Stomach smooth muscle (tissue), 2 donors: ENCODE measurements around the gene TRIP4.
A peak's percentile ranks its signal among the peaks of the same experiment; 100 is the strongest.
"Not testable (repeated sequence)": the region's sequence is repeated elsewhere in the genome, so short reads cannot be mapped to it uniquely, and the experiment has no call there.

Source experiments
- H3K27ac ChIP-seq: one replicate; pipeline ENCODE4 v1.7.0; 2013; ENCODE audit warnings: mild to moderate bottlenecking, low read length, inconsistent platforms
- H3K27me3 ChIP-seq, 2 donors: one replicate each; pipeline ENCODE4 v1.7.0; 2013; ENCODE audit warnings: low read length in 2 of 2; ENCODE audit not compliant: insufficient read depth in 2 of 2, control insufficient read depth in 1 of 2
- H3K36me3 ChIP-seq, 2 donors: one replicate each; pipeline ENCODE4 v1.7.0; 2013; ENCODE audit warnings: low read length in 2 of 2; ENCODE audit not compliant: control insufficient read depth in 2 of 2, insufficient read depth in 2 of 2
- H3K4me1 ChIP-seq: one replicate; pipeline ENCODE4 v1.7.0; 2013; ENCODE audit warnings: low read length; ENCODE audit not compliant: control insufficient read depth, insufficient read depth
- H3K4me3 ChIP-seq, 2 donors: one replicate each; pipeline ENCODE4 v1.7.0; 2013; ENCODE audit warnings: low read length in 2 of 2
- H3K9ac ChIP-seq, 2 donors: one replicate each; pipeline ENCODE4 v1.7.0; 2013; ENCODE audit warnings: low read length in 2 of 2, mild to moderate bottlenecking in 1 of 2
- H3K9me3 ChIP-seq, 2 donors: one replicate each; pipeline ENCODE4 v1.7.0; 2013; ENCODE audit warnings: low read length in 2 of 2; ENCODE audit not compliant: control insufficient read depth in 2 of 2
- donor health status: healthy.
- donor health status: Pancreatic carcinoma.

TRIP4 gene

GRCh38 chr15:64490598-64491259 lies 103.1 kb downstream of the TRIP4 start:
- no peak overlapping the region for H3K9ac ChIP-seq
- no peaks in the 10 kb centered on the region for H3K9me3 ChIP-seq
- H3K36me3 ChIP-seq = no peaks in the 10 kb centered on the region
- no peak overlapping the region for H3K4me3 ChIP-seq
- no peaks in the 10 kb centered on the region for H3K4me1 ChIP-seq
- H3K27me3 ChIP-seq = no peaks in the 10 kb centered on the region
- H3K27ac ChIP-seq = no peak overlapping the region

GRCh38 chr15:64493641-64494040 lies 106.0 kb downstream of the TRIP4 start:
- no peaks in the 10 kb centered on the region for H3K36me3 ChIP-seq
- no peak overlapping the region for H3K4me3 ChIP-seq
- H3K9ac ChIP-seq = no peak overlapping the region
- H3K4me1 ChIP-seq = no peaks in the 10 kb centered on the region
- H3K9me3 ChIP-seq = no peaks in the 10 kb centered on the region
- no peaks in the 10 kb centered on the region for H3K27me3 ChIP-seq
- no peak overlapping the region for H3K27ac ChIP-seq

- H3K4me3 ChIP-seq, H3K4me1 ChIP-seq, H3K27me3 ChIP-seq, H3K36me3 ChIP-seq, H3K9me3 ChIP-seq, H3K27ac ChIP-seq, H3K9ac ChIP-seq: not testable (repeated sequence)
These were observed 108.3 kb downstream of the TRIP4 start for GRCh38 chr15:64495968-64496367.

- H3K4me1 ChIP-seq = peaks cover 29% of the 10 kb centered on the region
- peak overlapping the region; percentile 19 for H3K27ac ChIP-seq
- H3K9ac ChIP-seq = no peak overlapping the region
- H3K36me3 ChIP-seq = peaks cover 6 to 9% of the 10 kb centered on the region in 2 donors
- H3K27me3 ChIP-seq = no peaks in the 10 kb centered on the region
- no peak overlapping the region for H3K4me3 ChIP-seq
- H3K9me3 ChIP-seq = no peaks in the 10 kb centered on the region
These were observed 113.2 kb downstream of the TRIP4 start for GRCh38 chr15:64500695-64501395.

GRCh38 chr15:64501396-64501715 lies 113.7 kb downstream of the TRIP4 start:
- Histone ChIP-seq H3K27me3 (no peaks in the 10 kb centered on the region), H3K9ac (no peak overlapping the region), H3K4me3 (no peak overlapping the region), H3K27ac (peak overlapping the region; percentile 19), H3K9me3 (no peaks in the 10 kb centered on the region), H3K4me1 (peaks cover 29% of the 10 kb centered on the region), H3K36me3 (peaks cover 6 to 9% of the 10 kb centered on the region in 2 donors)

GRCh38 chr15:64502151-64502550 lies 114.5 kb downstream of the TRIP4 start:
- H3K4me1 ChIP-seq = peaks cover 34% of the 10 kb centered on the region
- H3K9me3 ChIP-seq = no peaks in the 10 kb centered on the region
- H3K27me3 ChIP-seq = no peaks in the 10 kb centered on the region
- H3K9ac ChIP-seq = no peak overlapping the region
- peaks cover 6 to 9% of the 10 kb centered on the region in 2 donors for H3K36me3 ChIP-seq
- H3K27ac ChIP-seq = peak overlapping the region; percentile 19
- no peak overlapping the region for H3K4me3 ChIP-seq

- H3K9ac ChIP-seq = peak overlapping the region in 1 of 2 donors; percentile 40
- peaks cover 36% of the 10 kb centered on the region for H3K4me1 ChIP-seq
- peak overlapping the region; percentile 50 for H3K27ac ChIP-seq
- H3K36me3 ChIP-seq = peaks cover 6 to 9% of the 10 kb centered on the region in 2 donors
- no peaks in the 10 kb centered on the region for H3K27me3 ChIP-seq
- H3K9me3 ChIP-seq = no peaks in the 10 kb centered on the region
- peak overlapping the region in 1 of 2 donors; percentile 49 for H3K4me3 ChIP-seq
These were observed 114.9 kb downstream of the TRIP4 start for GRCh38 chr15:64502551-64502950.

- H3K36me3 ChIP-seq = peaks cover 6 to 9% of the 10 kb centered on the region in 2 donors
- no peaks in the 10 kb centered on the region for H3K9me3 ChIP-seq
- H3K4me3 ChIP-seq = peak overlapping the region; percentile 17 to 49
- H3K9ac ChIP-seq = peak overlapping the region; percentile 40 to 55
- peak overlapping the region; percentile 50 for H3K27ac ChIP-seq
- H3K27me3 ChIP-seq = no peaks in the 10 kb centered on the region
- peaks cover 36% of the 10 kb centered on the region for H3K4me1 ChIP-seq
These were observed 115.6 kb downstream of the TRIP4 start for GRCh38 chr15:64503197-64503596.

GRCh38 chr15:64503640-64504039 lies 116.0 kb downstream of the TRIP4 start:
- H3K4me3 ChIP-seq = peak overlapping the region; percentile 17 to 49
- H3K9me3 ChIP-seq = no peaks in the 10 kb centered on the region
- peaks cover 6 to 9% of the 10 kb centered on the region in 2 donors for H3K36me3 ChIP-seq
- peak overlapping the region; percentile 50 for H3K27ac ChIP-seq
- no peaks in the 10 kb centered on the region for H3K27me3 ChIP-seq
- H3K9ac ChIP-seq = no peak overlapping the region
- peaks cover 36% of the 10 kb centered on the region for H3K4me1 ChIP-seq
